ENCODE data around the gene NMNAT2.

NMNAT2 gene

GRCh38 chr1:183291216-183291762 lies 126.9 kb downstream of the NMNAT2 start:
- TF ChIP-seq CTCF (IDR thresholded peaks at IDR 0.05; ENCODE audit: borderline replicate concordance, insufficient read depth, low read depth, low read length) = no peak
- no peak overlapping the region for H3K4me3 ChIP-seq (ENCODE audit: low read depth, low read length)

- H3K4me3 ChIP-seq (ENCODE audit: low read depth, low read length) = no peak overlapping the region
- no peak for TF ChIP-seq CTCF (IDR thresholded peaks at IDR 0.05; ENCODE audit: borderline replicate concordance, insufficient read depth, low read depth, low read length)
Observed at GRCh38 chr1:183290628-183291027, 127.6 kb downstream of the NMNAT2 start.

- no peak for TF ChIP-seq CTCF (IDR thresholded peaks at IDR 0.05; ENCODE audit: borderline replicate concordance, insufficient read depth, low read depth, low read length)
- no peak overlapping the region for H3K4me3 ChIP-seq (ENCODE audit: low read depth, low read length)
Observed at GRCh38 chr1:183289051-183289496, 129.1 kb downstream of the NMNAT2 start.

- H3K4me3 ChIP-seq (ENCODE audit: low read depth, low read length) = no peak overlapping the region
- TF ChIP-seq CTCF (IDR thresholded peaks at IDR 0.05; ENCODE audit: borderline replicate concordance, insufficient read depth, low read depth, low read length) = no peak
Observed at GRCh38 chr1:183288583-183288982, 129.6 kb downstream of the NMNAT2 start.

DNA sequence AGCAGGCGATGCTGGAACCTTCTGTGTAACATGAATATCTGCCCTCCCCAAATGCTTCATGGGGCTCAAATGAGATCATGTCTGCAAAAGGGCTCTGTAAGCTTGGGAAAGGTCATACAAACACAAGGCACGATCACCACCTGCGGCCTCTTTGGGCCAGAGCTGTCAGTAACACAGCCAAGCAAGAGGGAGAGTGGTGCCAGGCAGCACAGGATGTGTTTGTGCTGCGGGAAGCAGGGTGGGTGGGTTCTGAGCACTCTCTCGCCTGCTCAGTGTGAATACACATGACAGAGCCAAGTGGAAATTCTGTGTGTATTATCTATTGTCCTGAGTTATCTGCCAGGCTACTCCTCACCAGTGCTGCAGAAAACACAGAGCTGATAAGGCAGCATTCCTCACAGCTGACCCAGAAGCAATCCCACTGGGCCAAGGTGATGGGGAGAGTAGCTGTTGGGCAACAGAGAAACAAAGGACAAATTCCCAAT lies 130.9 kb downstream of the NMNAT2 start:
- no peak overlapping the region for H3K4me3 ChIP-seq (ENCODE audit: low read depth, low read length)
- TF ChIP-seq CTCF (IDR thresholded peaks at IDR 0.05; ENCODE audit: borderline replicate concordance, insufficient read depth, low read depth, low read length) = no peak

- no peak for TF ChIP-seq CTCF (IDR thresholded peaks at IDR 0.05; ENCODE audit: borderline replicate concordance, insufficient read depth, low read depth, low read length)
- no peak overlapping the region for H3K4me3 ChIP-seq (ENCODE audit: low read depth, low read length)
Observed at GRCh38 chr1:183285746-183286145, 132.4 kb downstream of the NMNAT2 start.

DNA sequence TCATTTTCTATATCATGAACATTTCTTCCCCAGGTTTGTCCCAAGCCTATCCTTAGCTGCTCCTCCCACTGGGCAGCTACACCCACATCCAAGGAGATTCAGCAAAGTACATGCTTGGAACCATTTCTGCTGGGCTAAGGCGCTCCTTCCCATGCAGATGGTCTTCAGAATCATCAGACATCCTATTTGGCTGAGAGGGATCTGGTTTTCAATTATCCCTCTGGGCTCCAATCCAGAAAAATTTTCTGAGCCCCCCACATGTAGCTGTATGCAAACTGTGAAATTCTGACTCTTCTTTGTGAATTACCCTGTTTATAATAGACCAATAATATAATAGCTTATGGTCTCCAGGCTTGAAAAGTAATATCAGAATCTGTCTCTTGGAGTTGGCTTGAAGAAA lies 132.9 kb downstream of the NMNAT2 start:
- no peak for TF ChIP-seq CTCF (IDR thresholded peaks at IDR 0.05; ENCODE audit: borderline replicate concordance, insufficient read depth, low read depth, low read length)
- H3K4me3 ChIP-seq (ENCODE audit: low read depth, low read length) = no peak overlapping the region

All from GM12875 (cell line).